B cell (primary cell): ENCODE results near the gene ANKRD40CL. TPM values are rescaled to one million over a fixed set of nuclear protein-coding genes. Genes with fewer than 3 reads are reported as not detected.

Source experiments
- ATAC-seq: fragments of 200-7000 bp; cut with Tn5 transposase; one replicate; pipeline ENCODE4 v1.10.0; 2021; ENCODE audit warnings: low read depth, mild to moderate bottlenecking, moderate number of reproducible peaks, moderate library complexity
- CTCF ChIA-PET: fragments of 350-600 bp; sonication (Branson Sonifier 250); formaldehyde crosslinking; loops from one replicate; lab custom pipeline; 2021; ENCODE audit warnings: antibody characterized with exemption, inconsistent platforms; lab: Charles Lee
- POLR2A ChIA-PET: fragments of 350-600 bp; sonication (Branson Sonifier 250); formaldehyde crosslinking; loops from one replicate; lab custom pipeline; 2021; ENCODE audit warnings: antibody characterized with exemption; lab: Charles Lee
- DNase-seq: peaks from one replicate; pipeline ENCODE4 v3.0.0; 2013
- H2AFZ ChIP-seq: 2 replicates; pipeline ENCODE4 v1.6.1; 2012; ENCODE audit warnings: mild to moderate bottlenecking, low read depth, low read length; ENCODE audit not compliant: insufficient read depth, poor library complexity, severe bottlenecking
- H3K27ac ChIP-seq, 2 donors: 1 replicate in 1 of 2; 2 replicates in 1 of 2; pipeline ENCODE4 v1.5.1; 2012 to 2013; ENCODE audit warnings: low read length in 2 of 2, mild to moderate bottlenecking in 2 of 2, moderate library complexity in 1 of 2
- H3K27me3 ChIP-seq, 4 experiments: fragments of 200-600 bp in 1 of 4; sonication (generic) in 1 of 4; replicated peaks in 1 of 4; 1 replicate in 2 of 4; 2 replicates in 2 of 4; pipeline versions ENCODE4 v1.6.1 to v1.7.0; 2013 to 2016; ENCODE audit warnings: low read length in 3 of 4, mild to moderate bottlenecking in 2 of 4, mixed read lengths in 1 of 4, moderate library complexity in 1 of 4; ENCODE audit not compliant: insufficient read depth in 4 of 4, control insufficient read depth in 3 of 4; ENCODE audit errors: control extremely low read depth in 1 of 4
- H3K36me3 ChIP-seq, 2 experiments: replicated peaks in 1 of 2; 1 replicate in 1 of 2; 2 replicates in 1 of 2; pipeline versions ENCODE4 v1.6.1 to v1.7.1; 2013; ENCODE audit warnings: low read length in 1 of 2; ENCODE audit not compliant: insufficient read depth in 2 of 2, control insufficient read depth in 1 of 2; ENCODE audit errors: control extremely low read depth in 1 of 2, extremely low read depth in 1 of 2
- H3K4me1 ChIP-seq, 2 donors: fragments of 200-600 bp in 1 of 2; sonication (generic) in 1 of 2; 1 replicate in 1 of 2; 2 replicates in 1 of 2; pipeline versions ENCODE4 v1.5.1 to v1.6.1; 2013 to 2017; ENCODE audit warnings: low read length in 2 of 2; ENCODE audit not compliant: control insufficient read depth in 2 of 2, insufficient read depth in 2 of 2
- H3K4me2 ChIP-seq: replicated peaks from 2 replicates; pipeline ENCODE3; 2012; ENCODE audit warnings: mild to moderate bottlenecking, low read depth, low read length; ENCODE audit not compliant: poor library complexity, severe bottlenecking
- H3K4me3 ChIP-seq, 5 experiments: fragments of 200-600 bp in 1 of 5; sonication (generic) in 1 of 5; 1 replicate in 3 of 5; 2 replicates in 2 of 5; pipeline versions ENCODE4 v1.5.1 to v1.7.0; 2011 to 2016; ENCODE audit warnings: low read length in 4 of 5, mild to moderate bottlenecking in 4 of 5, low read depth in 2 of 5, control low read depth in 1 of 5, moderate library complexity in 1 of 5; ENCODE audit not compliant: insufficient read depth in 1 of 5; ENCODE audit errors: control extremely low read depth in 1 of 5, extremely low read depth in 1 of 5
- H3K79me2 ChIP-seq: fragments of 200-600 bp; sonication (generic); one replicate; pipeline ENCODE4 v1.6.0; 2016; ENCODE audit warnings: low read length; ENCODE audit not compliant: control insufficient read depth, insufficient read depth
- H3K9ac ChIP-seq: fragments of 200-600 bp; sonication (generic); 2 replicates; pipeline ENCODE4 v1.6.1; 2017; ENCODE audit warnings: mild to moderate bottlenecking, low read length, moderate library complexity
- H3K9me3 ChIP-seq, 3 donors: one replicate each; pipeline versions ENCODE4 v1.6.1 to v1.7.1; 2013; ENCODE audit warnings: low read length in 2 of 3; ENCODE audit not compliant: control insufficient read depth in 2 of 3, insufficient read depth in 1 of 3; ENCODE audit errors: control extremely low read depth in 1 of 3
- H4K20me1 ChIP-seq: 2 replicates; pipeline ENCODE4 v1.6.0; 2012; ENCODE audit warnings: mild to moderate bottlenecking, low read length; ENCODE audit not compliant: insufficient read depth, control insufficient read depth, poor library complexity, severe bottlenecking
- H3K27ac Mint-ChIP-seq: one replicate; pipeline ENCODE4 v1.8.0; 2021; ENCODE audit warnings: mixed read lengths
- H3K27me3 Mint-ChIP-seq: one replicate; pipeline ENCODE4 v1.8.0; 2021; ENCODE audit warnings: mixed read lengths
- H3K4me1 Mint-ChIP-seq: one replicate; pipeline ENCODE4 v1.8.0; 2021; ENCODE audit warnings: mixed read lengths
- H3K4me3 Mint-ChIP-seq: one replicate; pipeline ENCODE4 v1.8.0; 2021; ENCODE audit warnings: mixed read lengths
- H3K9me3 Mint-ChIP-seq: one replicate; pipeline ENCODE4 v1.8.0; 2022; ENCODE audit warnings: mixed read lengths; ENCODE audit not compliant: insufficient read depth
- EZH2 ChIP-seq: IDR thresholded peaks from 2 replicates; pipeline ENCODE4 v1.6.1; 2012; ENCODE audit warnings: borderline replicate concordance, low read depth, mild to moderate bottlenecking, moderate library complexity, low read length; ENCODE audit not compliant: insufficient read depth, poor library complexity, severe bottlenecking
- WGBS: methylation state at CpG from one replicate; pipeline ENCODE4 v1.1.5; 2013; ENCODE audit warnings: missing lambda C conversion rate; ENCODE audit not compliant: insufficient coverage; 5-methylcytosine and 5-hydroxymethylcytosine counted together
- intact Hi-C: fragments of 100-400 bp; cut with micrococcal nuclease; formaldehyde crosslinking; loops from one replicate; pipeline ENCODE4 v1.10.0; 2022
- polyA plus RNA-seq: library from polyadenylated mRNA; depleted of rRNA; stranded (reverse); fragments of >200 nt; gene quantifications from 2 replicates; pipeline ENCODE4 v1.2.3, GENCODE V29; 2012
- total RNA-seq, 2 donors: library from RNA; stranded (reverse); fragments of 120-200 nt in 1 of 2; gene quantifications; 1 replicate in 1 of 2; 2 replicates in 1 of 2; pipeline versions ENCODE4 v1.2.3 to v1.2.4, GENCODE V29; 2013 to 2022
- TF ChIP-seq, protein P1 (sequence below): fragments of 200-600 bp; IDR thresholded peaks from one replicate; pipeline ENCODE4 v1.8.0; 2022; ENCODE audit warnings: antibody characterized with exemption, mild to moderate bottlenecking

The ANKRD40CL gene
- total and polyA plus RNA-seq, 2 donors (not counting 1 experiment from before 2014, with no cell fraction given), result not detected

DNA sequence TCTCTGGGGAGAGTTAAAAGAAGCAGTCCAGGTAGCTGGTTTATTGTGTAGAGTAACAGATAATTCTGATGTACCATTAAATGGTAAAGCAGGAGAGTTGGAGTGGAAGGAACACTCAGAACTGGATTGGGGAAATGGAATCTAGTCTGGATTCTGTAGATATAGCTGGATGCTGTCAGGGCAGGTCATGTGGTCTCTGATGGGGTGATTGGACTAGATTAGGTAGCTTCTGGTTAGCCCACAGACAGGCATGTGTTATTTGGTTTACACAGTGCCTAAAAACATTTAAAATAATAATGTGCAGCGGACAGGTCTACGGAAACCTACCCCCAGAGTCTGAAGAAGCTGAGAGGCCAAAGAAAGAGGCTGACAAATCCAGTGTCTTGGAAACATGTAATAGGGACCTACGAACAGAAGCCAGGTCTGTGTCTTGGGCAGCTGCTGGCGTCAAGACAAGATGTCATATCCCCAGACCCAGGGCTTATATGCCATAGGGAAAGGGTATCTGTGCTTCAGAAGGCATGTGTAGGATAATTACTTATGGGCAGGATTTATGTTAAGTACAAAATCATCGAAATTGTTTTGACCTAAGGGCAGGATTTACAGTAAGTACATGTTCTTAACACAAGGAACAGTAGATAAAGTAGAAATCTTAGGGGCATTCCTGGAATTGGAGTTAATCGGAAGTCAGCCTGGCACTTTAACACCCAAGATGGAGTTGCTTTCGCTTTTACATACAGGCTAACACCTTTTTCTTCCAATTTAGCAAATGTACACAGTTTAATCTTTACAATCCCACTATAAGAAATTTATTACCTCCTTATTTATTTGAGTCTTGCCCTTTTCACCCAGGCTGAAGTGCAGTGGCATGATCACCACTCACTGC, 35.5 kb downstream of the ANKRD40CL start:
- Histone ChIP-seq H3K4me3 (no peak overlapping the region), H4K20me1 (peaks cover 89% of the 10 kb centered on the region), H3K9me3 (no peaks in the 10 kb centered on the region), H3K27ac (peak overlapping the region in 1 of 2 donors; percentile 3), H3K4me1 (peaks cover 10 to 14% of the 10 kb centered on the region in 2 donors), H3K9ac (no peak overlapping the region), H3K27me3 (no peaks in the 10 kb centered on the region), H3K36me3 (peaks cover 0 to 4% of the 10 kb centered on the region in 2 experiments), H2AFZ (no peak overlapping the region), H3K79me2 (peaks cover 99% of the 10 kb centered on the region), H3K4me2 (no peak overlapping the region)
- POLR2A ChIA-PET, result no interaction called here
- no peaks in the 10 kb centered on the region for H3K9me3 Mint-ChIP-seq
- intact Hi-C loops, result no loop called here
- H3K4me3 Mint-ChIP-seq, result no peak overlapping the region
- 73% methylated on average over 4 of the region's 7 CpGs for WGBS
- no peak overlapping the region for H3K27ac Mint-ChIP-seq
- no peak for DNase-seq
- no peak for TF ChIP-seq EZH2
- H3K27me3 Mint-ChIP-seq, result no peaks in the 10 kb centered on the region
- H3K4me1 Mint-ChIP-seq, result peaks cover 51% of the 10 kb centered on the region
- CTCF ChIA-PET, result no interaction called here
- no peak for ATAC-seq

DNA sequence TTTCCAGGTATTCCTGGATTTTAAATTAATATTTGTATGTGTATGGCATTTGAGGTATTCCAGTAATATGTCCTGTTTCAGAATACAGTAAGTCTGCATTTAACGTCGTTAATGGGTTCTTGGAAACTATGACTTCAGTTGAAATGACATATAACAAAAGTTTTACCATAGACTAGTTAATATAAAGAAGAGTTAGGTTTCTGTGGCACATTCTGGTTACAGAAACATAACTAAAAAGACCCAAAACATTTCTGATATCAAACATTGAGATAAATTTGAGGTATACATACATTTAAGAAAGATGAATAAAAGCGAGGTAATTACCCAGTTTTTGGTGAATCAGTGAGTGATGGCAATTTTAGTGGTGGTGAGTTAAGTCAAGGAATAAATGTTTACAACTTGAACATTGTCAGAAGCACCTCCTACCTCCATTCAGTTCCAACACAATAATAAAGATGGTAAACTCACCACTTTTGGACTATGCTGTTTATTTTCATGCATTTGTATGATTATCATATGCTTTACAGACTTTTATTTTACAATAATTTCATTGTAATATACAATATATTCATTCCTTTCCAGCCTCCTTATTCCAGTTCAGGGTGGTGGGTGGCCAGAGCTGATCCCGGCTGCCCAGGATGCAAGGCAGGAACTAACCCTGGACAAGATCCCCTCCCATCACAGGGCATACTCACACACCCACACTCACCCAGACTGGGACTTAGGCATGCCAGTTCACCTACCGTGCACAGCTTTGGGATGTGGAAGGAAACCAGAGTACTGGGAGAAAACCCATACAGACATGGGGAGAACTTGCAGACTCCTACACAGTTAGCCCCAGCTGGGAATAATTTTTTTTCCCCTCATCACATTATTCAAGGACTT, 38.2 kb downstream of the ANKRD40CL start:
- Histone ChIP-seq H2AFZ (no peak overlapping the region), H3K27me3 (no peaks in the 10 kb centered on the region), H3K9ac (no peak overlapping the region), H3K27ac (no peak overlapping the region), H3K36me3 (peaks cover 0 to 11% of the 10 kb centered on the region in 2 experiments), H3K79me2 (peaks cover 99% of the 10 kb centered on the region), H3K4me3 (no peak overlapping the region), H3K9me3 (no peaks in the 10 kb centered on the region), H3K4me1 (peaks cover 18 to 22% of the 10 kb centered on the region in 2 donors), H3K4me2 (peak overlapping the region; percentile 19), H4K20me1 (peaks cover 88% of the 10 kb centered on the region)
- intact Hi-C loops, result no loop called here
- no peak for DNase-seq
- ATAC-seq, result no peak
- WGBS, result 100% methylated on average over 1 of the region's 5 CpGs
- CTCF ChIA-PET, result interaction anchor here (0.6 to 1.0 kb wide), 2 partner anchors 12 to 29 kb away, joined by 3 read pairs; no protein-coding TSS in a partner anchor
- H3K27me3 Mint-ChIP-seq, result no peaks in the 10 kb centered on the region
- H3K27ac Mint-ChIP-seq, result no peak overlapping the region
- peaks cover 49% of the 10 kb centered on the region for H3K4me1 Mint-ChIP-seq
- no peaks in the 10 kb centered on the region for H3K9me3 Mint-ChIP-seq
- POLR2A ChIA-PET, result no interaction called here
- no peak overlapping the region for H3K4me3 Mint-ChIP-seq
- TF ChIP-seq EZH2, result no peak
- TF ChIP-seq, protein P1, sequence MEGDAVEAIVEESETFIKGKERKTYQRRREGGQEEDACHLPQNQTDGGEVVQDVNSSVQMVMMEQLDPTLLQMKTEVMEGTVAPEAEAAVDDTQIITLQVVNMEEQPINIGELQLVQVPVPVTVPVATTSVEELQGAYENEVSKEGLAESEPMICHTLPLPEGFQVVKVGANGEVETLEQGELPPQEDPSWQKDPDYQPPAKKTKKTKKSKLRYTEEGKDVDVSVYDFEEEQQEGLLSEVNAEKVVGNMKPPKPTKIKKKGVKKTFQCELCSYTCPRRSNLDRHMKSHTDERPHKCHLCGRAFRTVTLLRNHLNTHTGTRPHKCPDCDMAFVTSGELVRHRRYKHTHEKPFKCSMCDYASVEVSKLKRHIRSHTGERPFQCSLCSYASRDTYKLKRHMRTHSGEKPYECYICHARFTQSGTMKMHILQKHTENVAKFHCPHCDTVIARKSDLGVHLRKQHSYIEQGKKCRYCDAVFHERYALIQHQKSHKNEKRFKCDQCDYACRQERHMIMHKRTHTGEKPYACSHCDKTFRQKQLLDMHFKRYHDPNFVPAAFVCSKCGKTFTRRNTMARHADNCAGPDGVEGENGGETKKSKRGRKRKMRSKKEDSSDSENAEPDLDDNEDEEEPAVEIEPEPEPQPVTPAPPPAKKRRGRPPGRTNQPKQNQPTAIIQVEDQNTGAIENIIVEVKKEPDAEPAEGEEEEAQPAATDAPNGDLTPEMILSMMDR, result no peak
